ENCODE measurements around the gene JCAD.
"Not testable (repeated sequence)": the region's sequence is repeated elsewhere in the genome, so short reads cannot be mapped to it uniquely, and the experiment has no call there.

Gene JCAD

GRCh38 chr10:29981510-29981909 is 77.9 kb downstream of the JCAD start:
- no peak for DNase-seq

GRCh38 chr10:29980084-29980483 is 79.3 kb downstream of the JCAD start:
- DNase-seq: no peak

DNA sequence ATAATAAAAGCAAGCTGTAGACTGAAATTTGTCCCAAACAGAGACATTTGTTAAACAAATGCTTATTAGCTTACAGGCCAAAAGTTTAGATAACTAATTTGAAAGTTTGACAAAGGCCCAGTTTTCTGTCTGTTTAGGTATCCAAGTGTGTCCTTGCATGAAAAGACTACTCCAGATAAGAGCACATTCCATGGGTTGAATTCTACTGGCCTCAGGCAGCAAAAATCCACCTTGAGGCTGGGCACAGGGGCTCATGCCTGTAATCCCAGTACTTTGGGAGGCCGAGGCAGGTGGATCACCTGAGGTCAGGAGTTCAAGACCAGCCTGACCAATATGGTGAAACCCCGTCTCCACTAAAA is 80.0 kb downstream of the JCAD start:
- DNase-seq: not testable (repeated sequence)

DNA sequence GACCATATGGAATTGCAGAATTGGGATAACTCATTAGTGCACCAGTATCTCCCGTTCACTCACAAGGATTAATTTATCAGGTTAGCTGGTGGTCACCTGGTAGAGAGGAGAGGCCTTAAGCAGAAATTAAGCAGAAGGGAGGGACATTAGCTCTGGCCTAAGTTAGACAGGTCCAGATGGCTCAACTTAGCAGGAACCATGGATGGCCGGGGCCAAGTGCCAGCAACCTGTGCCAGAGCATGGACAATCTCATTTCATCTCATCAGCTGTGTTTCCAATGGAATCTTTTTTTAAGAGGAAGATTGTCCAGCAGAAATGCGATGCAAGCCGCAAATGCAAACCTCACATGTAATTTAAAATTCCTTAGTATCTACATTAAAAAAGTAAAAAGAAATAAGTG is 82.2 kb downstream of the JCAD start:
- no peak for DNase-seq

DNA sequence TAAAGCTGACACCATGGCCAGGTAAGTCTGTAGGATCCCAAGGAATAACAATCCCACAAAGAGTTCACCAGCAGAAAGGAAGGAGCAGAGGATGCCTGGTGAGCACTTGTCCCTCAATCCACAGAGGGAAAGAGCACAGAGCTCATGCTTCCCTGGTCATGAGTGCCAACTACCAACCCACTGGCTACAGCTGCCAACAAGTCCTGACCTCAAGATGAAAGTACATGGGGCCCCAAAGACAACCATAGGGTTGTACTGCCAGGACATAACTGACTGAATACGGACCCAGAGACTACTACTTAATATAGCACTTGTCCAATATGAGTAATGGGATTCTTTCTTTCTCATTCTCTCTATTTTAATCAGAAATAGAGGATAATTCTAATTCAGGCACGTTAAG is 83.3 kb downstream of the JCAD start:
- no peak for DNase-seq

DNA sequence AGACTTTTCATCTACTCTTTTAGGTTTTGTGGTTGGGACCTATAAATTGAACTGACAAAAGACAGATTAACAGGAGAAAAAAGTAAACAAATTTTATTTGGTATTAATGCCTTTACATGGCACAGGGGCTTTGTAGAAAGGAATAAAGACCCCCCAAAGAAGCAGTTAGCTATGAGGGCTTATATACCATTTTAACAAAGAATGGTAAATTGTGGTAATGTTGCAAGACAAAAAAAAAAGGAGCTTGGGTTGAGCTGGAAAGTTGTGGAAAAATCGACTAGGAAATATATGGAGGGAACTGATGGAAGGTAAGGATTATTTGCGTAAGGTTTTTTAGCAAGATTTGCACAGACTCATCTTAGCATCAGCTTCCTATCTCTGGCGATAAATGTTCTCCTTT is 84.6 kb downstream of the JCAD start:
- no peak for DNase-seq

GRCh38 chr10:29973921-29974320 is 85.5 kb downstream of the JCAD start:
- DNase-seq: no peak

DNA sequence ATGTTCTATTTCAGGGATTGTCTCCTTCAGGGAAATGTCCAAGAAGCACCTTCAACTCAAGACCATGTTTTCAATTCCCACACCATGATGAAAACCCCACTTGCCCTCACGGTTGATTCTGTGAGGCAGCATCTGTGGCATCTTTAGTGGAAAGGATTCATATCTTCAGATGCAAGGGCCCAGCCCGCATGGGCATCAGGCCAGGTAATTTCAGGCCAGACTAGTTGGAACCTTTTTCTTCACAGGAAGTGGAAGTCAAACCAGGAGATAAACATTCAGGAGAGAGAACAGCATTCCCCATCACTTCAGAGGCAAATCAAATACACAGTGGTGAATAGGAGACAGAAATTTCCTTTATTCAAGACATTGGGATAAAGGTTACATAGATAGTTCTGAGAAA is 88.8 kb downstream of the JCAD start:
- DNase-seq: no peak

DNA sequence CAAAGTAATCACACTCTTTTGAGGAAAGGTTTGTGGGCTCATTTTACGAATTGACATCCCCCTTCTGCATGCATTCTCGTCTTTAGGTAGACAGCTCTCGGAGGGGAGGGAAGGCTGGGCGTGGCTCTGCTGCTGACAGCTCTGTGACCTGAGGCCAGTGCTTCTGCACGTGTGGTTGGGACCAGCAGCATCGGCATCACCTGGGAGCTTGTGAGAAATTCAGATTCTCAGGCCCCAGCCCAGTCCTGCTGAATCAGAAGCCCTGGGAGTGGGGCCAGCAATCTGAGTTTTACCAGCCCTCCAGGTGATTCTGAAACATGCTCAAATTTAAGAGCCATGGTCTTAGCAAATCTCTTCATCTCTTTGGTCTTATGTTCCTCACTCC is 89.4 kb downstream of the JCAD start:
- no peak for DNase-seq

GRCh38 chr10:29969255-29970011 is 90.0 kb downstream of the JCAD start:
- DNase-seq: no peak

DNA sequence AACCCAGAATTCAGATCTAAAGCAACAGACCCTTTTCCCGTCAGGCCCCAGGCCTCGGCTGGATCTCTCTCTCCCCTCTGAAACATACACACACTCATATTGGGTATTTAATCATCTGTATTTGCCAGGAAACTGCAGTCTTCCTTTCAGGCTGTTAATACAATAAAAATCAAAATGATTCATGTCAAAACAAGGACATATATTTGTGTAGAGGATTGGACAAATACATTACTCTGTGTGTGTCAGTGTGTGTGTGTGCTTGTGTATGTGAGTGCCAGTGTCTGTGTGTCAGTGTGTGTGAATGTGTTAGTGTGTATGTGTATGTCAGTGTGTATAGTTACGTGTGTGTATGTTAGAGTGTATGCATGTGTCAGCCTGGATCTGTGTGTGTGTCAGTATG is 90.8 kb downstream of the JCAD start:
- DNase-seq: no peak

DNA sequence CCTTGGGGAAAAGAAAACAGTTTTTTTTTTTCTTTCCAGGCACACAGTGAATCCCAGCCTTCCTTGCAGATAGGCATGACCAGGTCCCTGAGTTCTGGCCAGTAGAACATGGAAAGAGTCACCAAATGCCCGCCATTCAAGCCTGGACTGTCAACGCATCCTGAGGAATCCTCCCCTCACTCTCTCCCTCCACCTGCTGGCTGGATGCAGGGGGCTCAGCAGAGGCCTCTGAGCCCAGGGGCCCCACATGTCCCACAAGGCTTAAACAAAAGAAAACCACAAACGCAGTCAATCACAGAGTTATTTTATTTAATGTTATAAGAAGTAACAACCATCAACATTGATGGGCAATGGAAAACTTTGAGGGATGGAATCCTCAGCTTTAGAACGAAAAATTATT is 93.1 kb downstream of the JCAD start:
- DNase-seq: no peak

Data from EL (cell line).